Measurements from ENCODE around the gene TTC7B. TPM values are rescaled to one million over a fixed set of nuclear protein-coding genes. Genes with fewer than 3 reads are reported as not detected.

The TTC7B gene
- total RNA-seq, 1 donor, result 24.9 TPM

- no peak overlapping the region for H3K4me3 ChIP-seq (ENCODE audit: low read depth, low read length)
- no peak for TF ChIP-seq CTCF (IDR thresholded peaks at IDR 0.05; ENCODE audit: insufficient read depth, low read length)
- no peak for DNase-seq (ENCODE audit: low read depth)
These were observed 31.5 kb downstream of the TTC7B start for GRCh38 chr14:90784621-90785270.

- DNase-seq (ENCODE audit: low read depth), result no peak
- no peak overlapping the region for H3K4me3 ChIP-seq (ENCODE audit: low read depth, low read length)
- no peak for TF ChIP-seq CTCF (IDR thresholded peaks at IDR 0.05; ENCODE audit: insufficient read depth, low read length)
These were observed 32.9 kb downstream of the TTC7B start for GRCh38 chr14:90783344-90783743.

- no peak overlapping the region for H3K4me3 ChIP-seq (ENCODE audit: low read depth, low read length)
- TF ChIP-seq CTCF (IDR thresholded peaks at IDR 0.05; ENCODE audit: insufficient read depth, low read length), result no peak
These were observed 33.3 kb downstream of the TTC7B start for GRCh38 chr14:90782892-90783291.

GRCh38 chr14:90781876-90782275 lies 34.4 kb downstream of the TTC7B start:
- no peak for DNase-seq (ENCODE audit: low read depth)
- no peak overlapping the region for H3K4me3 ChIP-seq (ENCODE audit: low read depth, low read length)
- no peak for TF ChIP-seq CTCF (IDR thresholded peaks at IDR 0.05; ENCODE audit: insufficient read depth, low read length)

More at GRCh38 chr14:90782892-90783291, 33.3 kb downstream of the TTC7B start:
- DNase-seq (ENCODE audit: low read depth), result no peak

GRCh38 chr14:90781344-90781761 lies 34.9 kb downstream of the TTC7B start:
- peak; percentile 66 for DNase-seq (ENCODE audit: low read depth)
- no peak overlapping the region for H3K4me3 ChIP-seq (ENCODE audit: low read depth, low read length)
- TF ChIP-seq CTCF (IDR thresholded peaks at IDR 0.05; ENCODE audit: insufficient read depth, low read length), result no peak

GRCh38 chr14:90780519-90780918 lies 35.7 kb downstream of the TTC7B start:
- no peak for DNase-seq (ENCODE audit: low read depth)
- H3K4me3 ChIP-seq (ENCODE audit: low read depth, low read length), result no peak overlapping the region
- TF ChIP-seq CTCF (IDR thresholded peaks at IDR 0.05; ENCODE audit: insufficient read depth, low read length), result no peak
